HG03135 (cell line): ENCODE measurements around the gene AWAT1.
"Not testable (repeated sequence)": the region's sequence is repeated elsewhere in the genome, so short reads cannot be mapped to it uniquely, and the experiment has no call there.

Experiments used
- ATAC-seq: cut with Tn5 transposase; IDR thresholded peaks from one replicate; pipeline ENCODE4 v1.9.1; 2021; ENCODE audit warnings: mild to moderate bottlenecking, moderate library complexity; ENCODE audit not compliant: unreplicated experiment

The AWAT1 gene

DNA sequence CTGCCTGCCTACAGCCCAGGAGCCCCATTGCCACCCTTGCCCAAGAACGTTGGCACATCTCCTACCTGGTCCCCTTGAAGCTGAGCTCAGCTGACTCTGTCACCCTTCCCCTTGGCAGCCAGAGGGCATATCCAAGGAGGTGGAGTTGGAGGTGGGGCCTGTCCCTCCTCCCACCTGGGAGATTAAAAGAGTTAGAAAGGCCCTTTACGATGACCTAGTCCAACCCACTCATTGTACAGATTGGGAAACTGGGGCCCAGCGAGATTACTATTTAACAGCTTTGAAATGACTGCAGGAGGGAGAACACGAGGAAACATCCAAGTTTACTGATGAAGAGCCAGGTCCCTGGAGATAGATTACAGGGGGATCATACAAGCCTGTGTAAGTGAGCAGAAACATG, 25.6 kb downstream of the AWAT1 start, which contains the start of gene P2RY4:
Gene P2RY4, minus strand, starts transcription at position 101 of the 400 bp plus-strand sequence. CDS start 580 bp downstream, outside the sequence.
- no peak for ATAC-seq

DNA sequence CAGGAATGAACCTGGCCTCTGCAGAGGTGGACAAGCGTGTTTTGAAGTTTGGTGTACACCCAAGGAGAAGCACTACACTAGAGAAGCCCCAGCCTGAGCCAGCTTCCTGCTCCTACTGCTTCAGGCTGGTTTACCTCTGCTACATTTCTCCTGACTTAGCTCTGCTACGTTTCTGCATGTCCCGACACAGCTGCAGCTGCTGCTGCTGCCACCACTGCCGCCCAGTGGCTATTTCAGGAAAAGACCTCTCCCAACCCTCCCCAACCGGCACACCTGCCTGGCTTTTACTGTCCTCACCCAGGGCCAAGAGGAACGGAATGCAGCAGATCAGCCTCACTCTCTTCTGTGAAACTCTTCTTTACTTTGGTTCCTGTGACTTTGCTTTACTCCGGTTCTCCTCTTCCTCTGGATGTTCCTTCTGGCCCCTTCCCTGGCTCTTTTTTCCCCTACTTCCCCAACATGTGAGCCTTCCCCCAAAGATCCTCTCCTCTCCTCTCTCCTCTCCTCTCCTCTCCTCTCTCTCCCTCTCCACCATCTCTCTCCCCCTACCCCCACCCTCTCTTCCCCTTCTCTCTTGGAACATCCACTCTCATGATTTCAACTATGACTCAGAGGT, 28.6 kb downstream of the AWAT1 start:
- ATAC-seq: no peak

DNA sequence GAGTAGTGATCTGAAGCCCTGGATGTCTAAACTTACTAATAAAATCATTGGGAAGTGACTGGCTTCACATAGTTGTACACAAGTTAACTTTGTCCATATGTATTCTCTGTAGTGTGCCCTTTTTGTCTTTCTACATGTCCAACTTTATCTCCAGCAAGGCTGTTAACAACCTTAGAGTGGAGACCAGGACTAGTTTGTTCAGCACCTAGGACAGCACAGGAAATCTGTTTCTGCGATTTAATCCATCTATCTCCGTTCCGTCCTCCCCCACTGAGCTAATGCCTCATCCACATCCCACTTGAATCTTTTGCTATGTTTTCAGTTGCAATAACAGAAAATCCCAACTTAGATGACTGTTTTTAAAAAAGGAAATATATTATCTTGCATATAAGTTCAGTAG, 30.3 kb downstream of the AWAT1 start:
- ATAC-seq: no peak

DNA sequence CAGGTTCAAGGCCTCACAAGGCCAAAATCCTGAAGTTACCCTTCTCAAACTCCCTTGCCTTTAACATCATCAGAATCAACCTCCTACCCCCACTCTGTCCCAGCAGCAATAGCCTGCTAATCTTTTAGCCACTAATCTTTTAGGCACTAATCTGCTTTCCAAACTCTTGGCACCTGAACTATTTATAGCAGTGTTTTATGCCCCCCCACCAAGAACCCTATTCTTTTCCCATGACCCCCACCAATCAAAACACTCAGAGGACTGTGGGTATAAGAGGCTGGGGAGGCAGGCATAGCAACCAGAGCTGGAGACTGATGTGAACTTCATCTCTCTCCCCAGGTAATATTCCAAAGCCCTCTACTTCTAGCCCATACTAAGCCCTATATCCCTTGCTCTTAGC, 33.6 kb downstream of the AWAT1 start, which contains the start of gene ARR3:
Gene ARR3, plus strand, starts transcription at position 301 of the 400 bp plus-strand sequence. CDS start 1,052 bp downstream, outside the sequence.
- ATAC-seq: no peak

DNA sequence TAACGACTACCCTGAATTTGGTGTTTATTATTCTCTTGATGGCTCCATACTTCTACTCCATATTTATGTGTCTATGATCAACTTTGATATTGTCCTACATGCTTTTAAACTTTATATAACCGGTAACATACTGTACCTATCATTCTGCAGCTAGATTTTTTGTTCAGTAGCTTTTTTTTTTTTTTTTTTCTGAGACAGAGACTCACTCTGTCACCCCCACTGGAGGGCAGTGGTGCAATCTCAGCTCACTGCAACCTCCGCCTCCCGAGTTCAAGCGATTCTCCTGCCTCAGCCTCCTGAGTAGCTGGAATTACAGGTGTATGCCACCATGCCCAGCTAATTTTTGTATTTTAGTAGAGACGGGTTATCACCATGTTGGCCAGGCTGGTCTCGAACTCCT, 39.6 kb downstream of the AWAT1 start:
- not testable (repeated sequence) for ATAC-seq

DNA sequence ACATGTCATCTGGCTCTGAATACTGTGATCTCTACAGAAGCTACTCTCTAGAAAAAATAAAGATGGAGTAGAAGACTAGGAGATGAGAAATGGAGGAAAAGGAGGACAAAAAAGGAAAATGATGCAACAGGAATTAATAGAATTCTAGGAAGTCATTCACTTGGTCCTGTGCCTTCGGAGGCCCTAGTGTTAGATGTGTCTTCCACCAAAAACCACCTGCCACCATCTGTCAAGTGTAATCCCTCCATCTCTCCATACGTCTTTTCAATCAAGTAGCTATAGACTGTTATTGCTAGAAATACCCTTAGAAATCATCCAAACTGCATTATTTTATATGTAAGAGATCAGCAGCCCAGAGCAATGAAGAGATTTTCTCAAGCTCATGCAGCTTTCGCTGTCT, 44.6 kb downstream of the AWAT1 start:
- ATAC-seq: no peak

DNA sequence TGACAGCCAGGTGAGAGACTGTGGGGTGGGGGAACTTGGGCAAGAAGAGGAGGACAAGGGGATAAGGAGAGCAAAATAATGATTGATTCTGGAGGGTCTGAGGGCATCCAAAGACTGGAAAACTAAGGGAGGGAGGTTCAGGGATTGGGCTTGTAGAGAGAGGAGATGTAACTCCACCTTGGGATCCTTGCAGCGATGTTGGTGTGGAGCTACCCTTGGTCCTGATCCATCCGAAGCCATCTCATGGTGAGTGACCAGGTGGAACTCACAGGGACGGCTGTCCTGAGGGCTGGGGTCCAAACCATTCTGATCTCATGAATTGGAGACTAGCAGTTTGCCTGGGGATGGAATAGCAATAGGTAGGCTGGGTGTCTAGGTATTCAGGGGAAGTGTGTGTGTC, 46.1 kb downstream of the AWAT1 start:
- no peak for ATAC-seq

DNA sequence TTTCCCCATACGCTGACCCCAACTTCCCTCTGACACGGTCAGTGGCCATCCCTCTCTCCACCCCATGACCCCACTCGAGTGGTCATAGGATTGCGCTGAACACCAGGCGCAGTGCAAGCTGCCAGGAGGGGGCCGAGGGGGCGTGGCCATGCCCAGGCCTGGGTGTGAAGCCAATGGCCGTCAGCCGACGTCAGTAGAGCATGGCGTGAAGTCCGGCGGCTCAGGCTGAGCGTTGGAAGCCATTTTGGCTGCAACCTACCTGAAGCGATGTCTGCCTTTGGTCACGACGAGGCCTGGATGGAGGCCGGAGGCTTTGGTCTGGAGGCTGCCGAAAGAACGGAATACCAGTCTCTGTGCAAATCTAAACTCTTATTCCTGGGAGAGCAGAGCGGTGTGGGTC, 47.5 kb downstream of the AWAT1 start, which contains the start of gene RAB41:
Gene RAB41, plus strand, starts transcription at position 222 of the 400 bp plus-strand sequence. Its CDS starts 46 bp downstream, at position 268.
- no peak for ATAC-seq

DNA sequence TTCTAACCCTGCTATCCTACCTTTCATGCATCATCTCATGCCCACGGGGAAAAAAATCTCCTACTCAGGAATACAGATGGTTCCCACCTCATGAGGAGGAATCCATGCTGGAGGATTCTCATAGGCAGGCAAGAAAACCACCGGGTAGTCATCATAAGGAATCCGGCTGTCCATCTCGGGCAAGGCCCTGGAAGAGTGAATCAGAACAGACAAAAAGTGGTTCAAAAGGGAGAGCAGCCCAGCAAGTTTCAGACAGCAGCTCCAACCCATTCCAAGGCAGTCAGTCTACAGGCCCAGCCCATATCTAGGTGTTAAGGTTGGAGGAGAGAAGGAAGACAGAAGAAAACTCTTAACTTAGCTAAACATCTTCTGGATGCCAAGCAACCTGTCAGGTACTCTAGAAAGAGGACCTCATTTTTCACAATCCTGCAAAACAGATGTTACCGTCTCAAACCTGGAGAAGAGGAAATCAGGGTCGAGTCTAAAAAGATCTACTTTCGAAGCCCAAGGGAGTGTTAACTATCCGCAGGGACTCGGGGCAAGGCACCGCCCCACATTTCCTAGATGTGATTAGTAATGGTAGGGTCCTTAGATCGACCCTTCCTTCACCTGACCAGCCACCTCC, 54.8 kb downstream of the AWAT1 start:
- ATAC-seq: no peak
